HCT116 (cell line): ENCODE results near the gene NPM3. TPM values are rescaled to one million over a fixed set of nuclear protein-coding genes. Genes with fewer than 3 reads are reported as not detected.

Experiments used
- ATAC-seq: fragments of 200-7000 bp; cut with Tn5 transposase; 2 replicates; pipeline ENCODE4 v1.9.1; 2020; ENCODE audit warnings: mild to moderate bottlenecking, moderate library complexity
- BruUV-seq: library from RNA; stranded (reverse); fragments of 400-500 nt; replicated peaks from 2 replicates; lab custom pipeline; 2021; lab: Mats Ljungman, UMichigan
- CTCF ChIA-PET: fragments of 300-600 bp; sonication (Branson Sonifier 250); formaldehyde crosslinking; loops from one replicate; lab custom pipeline; 2021; ENCODE audit warnings: antibody characterized with exemption; lab: Charles Lee
- POLR2A ChIA-PET: fragments of 300-600, 350-600 bp; sonication (Branson Sonifier 250); formaldehyde crosslinking; loops from one replicate; lab custom pipeline; 2021; ENCODE audit warnings: antibody characterized with exemption; lab: Charles Lee
- RAD21 ChIA-PET, 2 experiments: fragments of 300-600 bp; sonication (Branson Sonifier 250); formaldehyde crosslinking; loops; one replicate each; lab custom pipeline; 2023; ENCODE audit warnings: low total read pairs in 2 of 2; ENCODE audit not compliant: uncharacterized antibody in 2 of 2, unreplicated experiment in 2 of 2, low non-redundant PET in 1 of 2; lab: Charles Lee
- DNase-seq: peaks from one replicate; pipeline ENCODE4 v3.0.0-alpha.2; 2010; ENCODE audit warnings: low read depth, low spot score
- H2AFZ ChIP-seq: fragments of 200-600 bp; shearing (Covaris generic), sonication (generic); 2 replicates; pipeline ENCODE4 v1.6.1; 2017; ENCODE audit warnings: low read depth, mixed run types, mixed read lengths, antibody characterized with exemption, low read length; ENCODE audit not compliant: poor library complexity, severe bottlenecking
- H3K27ac ChIP-seq: 2 replicates; pipeline ENCODE4 v1.5.1; 2012; ENCODE audit warnings: low read depth, low read length
- H3K27me3 ChIP-seq: fragments of 200-600 bp; sonication (generic); 2 replicates; pipeline ENCODE4 v1.6.1; 2016; ENCODE audit warnings: mixed run types, low read length, mixed read lengths; ENCODE audit not compliant: insufficient read depth
- H3K36me3 ChIP-seq, 2 experiments: fragments of 200-500 bp in 1 of 2; fragments of 200-600 bp in 1 of 2; sonication (Bioruptor generic) in 1 of 2; sonication (generic) in 1 of 2; 2 replicates each; pipeline versions ENCODE4 v1.5.1 to v1.6.1; 2014 to 2016; ENCODE audit warnings: low read length in 2 of 2, inconsistent platforms in 1 of 2, mixed read lengths in 1 of 2, mixed run types in 1 of 2; ENCODE audit not compliant: insufficient read depth in 2 of 2, control insufficient read depth in 1 of 2
- H3K4me1 ChIP-seq, 2 experiments: fragments of 200-600 bp in 1 of 2; sonication (generic) in 1 of 2; 2 replicates each; pipeline versions ENCODE4 v1.5.1 to v1.6.1; 2012 to 2017; ENCODE audit warnings: low read length in 2 of 2, inconsistent platforms in 1 of 2, mild to moderate bottlenecking in 1 of 2, mixed read lengths in 1 of 2, mixed run types in 1 of 2, moderate library complexity in 1 of 2; ENCODE audit not compliant: insufficient read depth in 2 of 2, control insufficient read depth in 1 of 2
- H3K4me2 ChIP-seq: fragments of 200-600 bp; sonication (generic); 2 replicates; pipeline ENCODE4 v1.6.1; 2017; ENCODE audit warnings: mixed run types, low read length, mixed read lengths
- H3K4me3 ChIP-seq, 2 experiments: fragments of 200-600 bp in 1 of 2; sonication (generic) in 1 of 2; replicated peaks in 1 of 2; 2 replicates each; pipeline ENCODE4 v1.5.1; 2011 to 2016; ENCODE audit warnings: low read length in 2 of 2, control low read depth in 1 of 2, low read depth in 1 of 2, mild to moderate bottlenecking in 1 of 2, mixed read lengths in 1 of 2, mixed run types in 1 of 2
- H3K79me2 ChIP-seq: fragments of 200-600 bp; sonication (generic); 2 replicates; pipeline ENCODE4 v1.6.1; 2017; ENCODE audit warnings: mild to moderate bottlenecking, mixed run types, low read length, moderate library complexity, mixed read lengths; ENCODE audit not compliant: insufficient read depth
- H3K9ac ChIP-seq: fragments of 200-600 bp; sonication (generic); 2 replicates; pipeline ENCODE4 v1.6.1; 2016; ENCODE audit warnings: low read length, mixed read lengths
- H3K9me2 ChIP-seq: fragments of 200-600 bp; sonication (generic), shearing (Covaris generic); 2 replicates; pipeline ENCODE4 v1.6.1; 2017; ENCODE audit warnings: mixed run types, mild to moderate bottlenecking, moderate library complexity; ENCODE audit not compliant: insufficient read depth
- H3K9me3 ChIP-seq, 2 experiments: fragments of 200-500 bp in 1 of 2; fragments of 200-600 bp in 1 of 2; sonication (Bioruptor generic) in 1 of 2; sonication (generic) in 1 of 2; 2 replicates each; pipeline ENCODE4 v1.6.1; 2014 to 2017; ENCODE audit warnings: low read length in 2 of 2, mixed read lengths in 2 of 2, inconsistent platforms in 1 of 2, low read depth in 1 of 2, mild to moderate bottlenecking in 1 of 2, mixed run types in 1 of 2, moderate library complexity in 1 of 2; ENCODE audit not compliant: control insufficient read depth in 1 of 2, insufficient read depth in 1 of 2
- H4K20me1 ChIP-seq: fragments of 200-600 bp; sonication (generic), shearing (Covaris generic); 2 replicates; pipeline ENCODE4 v1.6.1; 2017; ENCODE audit warnings: mixed run types, mild to moderate bottlenecking, moderate library complexity; ENCODE audit not compliant: insufficient read depth
- CBX3 ChIP-seq: IDR thresholded peaks from 2 replicates; pipeline ENCODE4 v1.6.1; 2012; ENCODE audit warnings: low read depth
- CEBPB ChIP-seq: IDR thresholded peaks from 2 replicates; pipeline ENCODE4 v1.6.1; 2012; ENCODE audit warnings: low read depth
- CTCF ChIP-seq, 3 experiments: fragments of 200-600 bp in 1 of 3; sonication (generic) in 1 of 3; IDR thresholded peaks in 2 of 3; conservative IDR thresholded peaks in 1 of 3; 2 replicates each; pipeline ENCODE4 v1.5.1; 2012 to 2017; ENCODE audit warnings: low read depth in 2 of 3, low read length in 2 of 3, antibody characterized with exemption in 1 of 3, borderline replicate concordance in 1 of 3, control low read depth in 1 of 3, mild to moderate bottlenecking in 1 of 3, mixed read lengths in 1 of 3, mixed run types in 1 of 3, moderate library complexity in 1 of 3; ENCODE audit not compliant: insufficient read depth in 1 of 3
- EGR1 ChIP-seq: IDR thresholded peaks from 2 replicates; pipeline ENCODE4 v1.6.1; 2012; ENCODE audit warnings: low read depth
- ELF1 ChIP-seq: IDR thresholded peaks from 2 replicates; pipeline ENCODE4 v1.6.1; 2012; ENCODE audit warnings: low read depth, borderline replicate concordance
- EZH2phosphoT487 ChIP-seq: fragments of 200-600 bp; IDR thresholded peaks from 2 replicates; pipeline ENCODE4 v1.6.1; 2018; ENCODE audit warnings: antibody characterized with exemption, borderline replicate concordance
- FOSL1 ChIP-seq: IDR thresholded peaks from 2 replicates; pipeline ENCODE4 v1.6.1; 2012; ENCODE audit warnings: low read depth
- MAX ChIP-seq: IDR thresholded peaks from 2 replicates; pipeline ENCODE4 v1.6.1; 2012
- POLR2A ChIP-seq: IDR thresholded peaks from 2 replicates; pipeline ENCODE4 v1.7.0; 2011; ENCODE audit warnings: borderline replicate concordance; ENCODE audit not compliant: insufficient read depth, insufficient read length; ENCODE audit errors: extremely low read depth
- RAD21 ChIP-seq: IDR thresholded peaks from 2 replicates; pipeline ENCODE4 v1.6.1; 2012; ENCODE audit warnings: low read depth, mild to moderate bottlenecking
- REST ChIP-seq: IDR thresholded peaks from 2 replicates; pipeline ENCODE4 v1.6.1; 2012; ENCODE audit warnings: low read depth
- SIN3A ChIP-seq: IDR thresholded peaks from 2 replicates; pipeline ENCODE4 v1.6.1; 2012; ENCODE audit warnings: low read depth
- SRF ChIP-seq: IDR thresholded peaks from 2 replicates; pipeline ENCODE4 v1.6.1; 2012; ENCODE audit warnings: low read depth
- TCF7L2 ChIP-seq: IDR thresholded peaks from 2 replicates; pipeline ENCODE4 v1.7.0; 2011; ENCODE audit warnings: borderline replicate concordance, inconsistent platforms; ENCODE audit not compliant: insufficient read depth, insufficient read length; ENCODE audit errors: extremely low read depth
- YY1 ChIP-seq: IDR thresholded peaks from 2 replicates; pipeline ENCODE4 v1.6.1; 2011; ENCODE audit warnings: low read length, low read depth, moderate library complexity, mild to moderate bottlenecking; ENCODE audit not compliant: insufficient replicate concordance; ENCODE audit errors: extremely low read depth
- ZNF274 ChIP-seq: fragments of 200-500 bp; sonication (Bioruptor generic); IDR thresholded peaks from 2 replicates; pipeline ENCODE4 v1.6.1; 2014; ENCODE audit warnings: mild to moderate bottlenecking, low read depth, low read length, inconsistent platforms
- intact Hi-C: fragments of 100-400 bp; cut with micrococcal nuclease; formaldehyde crosslinking; loops from 2 replicates; pipeline ENCODE4 v1.10.0; 2022
- total RNA-seq: library from RNA; stranded (reverse); gene quantifications from one replicate; pipeline ENCODE4 v1.2.1, GENCODE V29; 2021; ENCODE audit not compliant: unreplicated experiment

Gene NPM3
- total RNA-seq, 1 experiment from 2014 or later: 267 TPM

GRCh38 chr10:101759309-101760247, 23.7 kb downstream of the NPM3 start (continued):
- TF ChIP-seq TCF7L2 (no peak), SRF (no peak)

GRCh38 chr10:101758858-101759257, 24.4 kb downstream of the NPM3 start:
- Histone ChIP-seq H3K79me2 (no peaks in the 10 kb centered on the region), H3K4me2 (no peak overlapping the region), H3K27ac (no peak overlapping the region), H3K36me3 (no peaks in the 10 kb centered on the region), H3K4me1 (no peaks in the 10 kb centered on the region; a peak in 1 of 4 replicates), H4K20me1 (no peaks in the 10 kb centered on the region), H2AFZ (no peak overlapping the region), H3K9me3 (no peaks in the 10 kb centered on the region), H3K9me2 (no peaks in the 10 kb centered on the region), H3K27me3 (no peaks in the 10 kb centered on the region), H3K4me3 (no peak overlapping the region), H3K9ac (no peak overlapping the region)
- ChIA-PET CTCF (interaction anchor here (0.8 kb wide), 1 partner anchor 156 kb away, joined by 3 read pairs; no protein-coding TSS in a partner anchor), RAD21 (no interaction called here), POLR2A (no interaction called here)
- no peak for TF ChIP-seq SIN3A
- TF ChIP-seq REST: no peak
- no peak for TF ChIP-seq FOSL1
- TF ChIP-seq TCF7L2: no peak
- no peak for TF ChIP-seq YY1
- TF ChIP-seq ELF1: no peak
- no peak for TF ChIP-seq CTCF (IDR thresholded peaks at IDR 0.05 in 2 of 3, conservative IDR thresholded peaks at IDR 0.05 in 1 of 3; ENCODE audit: borderline replicate concordance in 1 of 3, insufficient read depth in 1 of 3, low read depth in 2 of 3, low read length in 2 of 3)
- TF ChIP-seq RAD21: no peak
- TF ChIP-seq SRF: no peak
- TF ChIP-seq CBX3: no peak
- TF ChIP-seq MAX: no peak
- TF ChIP-seq EGR1: no peak
- no peak for TF ChIP-seq EZH2phosphoT487
- TF ChIP-seq POLR2A: no peak
- TF ChIP-seq ZNF274: no peak
- no peak for TF ChIP-seq CEBPB
- intact Hi-C loops: no loop called here
- DNase-seq (no peak), ATAC-seq (no peak)
- no TSS peak for BruUV-seq
